NCI-H2171 (cell line): Measurements from ENCODE around the gene CCDC57.

Source experiments
- DNase-seq: peaks from one replicate; lab custom pipeline; 2025; lab: John Stamatoyannopoulos, UW

CCDC57 gene

DNA sequence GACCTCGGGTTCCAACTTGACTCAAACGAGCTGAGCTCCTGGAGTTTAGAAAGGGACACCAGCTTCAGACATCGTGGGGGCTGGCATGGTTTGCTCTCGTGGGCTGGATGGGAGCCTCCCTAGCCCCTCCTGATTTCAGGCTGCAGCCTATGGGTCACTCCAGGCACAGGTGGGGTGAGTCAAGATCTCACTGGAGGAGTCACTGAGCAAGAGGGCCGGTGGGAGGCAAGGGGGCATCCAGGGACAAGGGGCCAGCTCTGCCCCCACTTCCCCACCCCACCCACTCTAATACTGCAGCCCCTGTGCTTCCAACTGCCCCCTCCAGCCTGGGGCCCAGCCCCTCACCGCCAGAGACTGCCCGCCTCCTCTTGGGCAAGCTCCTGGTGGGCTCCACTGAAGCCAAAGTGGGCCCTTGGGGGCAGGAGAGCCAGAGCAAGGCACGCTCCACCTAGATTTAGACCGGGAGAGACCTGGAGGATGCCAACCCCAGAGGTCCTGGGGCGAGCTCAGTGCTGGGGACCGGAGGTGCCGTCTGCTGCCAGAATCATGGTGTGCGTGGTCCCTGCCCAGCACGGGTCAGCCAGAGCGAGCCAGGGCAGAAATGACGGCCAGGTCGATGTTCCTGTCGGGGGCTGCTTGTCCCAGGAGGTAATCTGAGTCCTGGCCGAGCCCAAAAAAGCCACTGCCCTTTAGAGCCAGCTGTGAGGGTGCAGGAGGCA is 22.6 kb upstream of the CCDC57 start:
- no peak for DNase-seq

DNA sequence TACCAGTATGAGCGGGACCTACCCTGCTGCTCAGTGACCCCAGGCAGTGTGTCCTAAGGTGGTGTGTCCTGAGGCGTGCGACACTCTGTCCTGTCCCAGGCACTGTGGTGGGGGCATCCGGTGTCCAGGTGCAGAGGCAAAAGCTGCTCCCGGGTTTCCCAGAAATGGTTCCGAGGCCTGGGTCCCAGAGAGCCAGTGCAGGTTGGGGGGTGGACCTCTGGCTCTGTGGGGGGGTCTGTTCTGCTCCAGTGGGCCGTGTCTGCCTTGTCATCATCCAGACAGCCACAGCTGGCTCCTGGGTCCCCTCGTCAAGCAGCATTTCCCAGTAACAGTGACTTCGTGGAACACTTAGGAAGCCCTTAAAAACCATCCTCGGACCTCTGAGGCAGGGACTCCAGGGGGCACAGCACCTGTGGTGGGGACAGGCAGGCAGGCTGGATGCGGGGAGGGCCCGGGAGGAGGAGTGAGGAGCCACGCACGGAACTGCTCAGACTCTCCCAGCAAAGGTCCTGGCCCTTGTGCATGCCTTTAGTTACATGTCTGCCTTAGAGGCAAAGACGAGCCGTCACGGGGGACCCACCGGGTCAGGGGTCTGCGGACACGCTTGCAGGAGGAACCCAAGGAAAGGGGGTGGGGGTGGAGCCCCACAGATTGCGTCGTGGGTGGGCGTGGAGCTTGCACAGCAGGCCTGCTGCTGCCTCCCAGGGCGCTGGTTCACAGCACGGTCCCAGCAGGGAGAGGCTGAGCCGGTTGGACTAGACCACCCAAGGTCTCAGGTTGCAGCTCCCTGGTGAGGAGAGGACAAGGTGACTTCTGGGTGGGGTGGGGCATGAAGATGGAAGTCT is 21.8 kb upstream of the CCDC57 start:
- DNase-seq, result no peak

GRCh38 chr17:82232876-82233785 is 20.5 kb upstream of the CCDC57 start:
- no peak for DNase-seq

- DNase-seq, result no peak
Observed at GRCh38 chr17:82232322-82232820, 19.7 kb upstream of the CCDC57 start.

DNA sequence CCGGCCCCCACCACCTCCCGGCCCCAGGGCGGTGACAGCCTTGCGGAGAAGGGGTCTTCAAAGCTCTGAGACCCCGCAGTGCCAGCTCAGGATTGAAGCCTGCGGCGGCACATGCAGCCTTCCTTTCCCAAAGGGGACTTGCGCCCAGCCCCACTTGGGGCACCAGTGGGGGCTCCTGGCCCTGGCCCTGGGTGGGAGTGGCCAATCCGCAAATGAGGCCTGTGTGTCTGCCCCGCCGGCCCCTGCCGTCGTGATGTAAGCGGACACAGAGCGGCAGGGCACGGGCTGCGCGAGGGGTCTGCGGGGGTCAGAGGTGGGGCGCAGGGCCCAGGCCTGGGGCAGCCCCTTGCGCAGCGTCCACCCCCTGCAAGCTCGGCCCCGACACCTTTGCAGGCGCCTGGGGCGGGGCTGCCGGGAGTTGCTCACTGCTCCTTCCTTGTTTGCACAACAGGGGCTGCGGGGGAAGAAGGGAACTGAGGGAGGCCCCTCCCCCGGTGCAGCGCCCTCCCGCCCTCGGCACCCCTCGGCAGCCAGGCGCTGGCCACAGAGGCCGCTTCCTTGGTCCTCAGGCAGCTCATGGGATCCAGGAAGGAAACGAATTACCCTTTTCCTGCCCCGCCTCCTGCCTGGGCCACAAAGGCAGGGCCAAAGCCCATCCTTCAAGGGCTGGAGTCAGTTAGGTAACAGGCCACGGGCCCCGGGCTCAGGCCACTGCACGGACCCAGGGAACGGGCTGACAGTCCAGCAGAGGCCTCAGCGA is 19.1 kb upstream of the CCDC57 start:
- DNase-seq, result no peak

- no peak for DNase-seq
Observed at GRCh38 chr17:82231312-82231561, 18.6 kb upstream of the CCDC57 start.

GRCh38 chr17:82230609-82231311 is 18.1 kb upstream of the CCDC57 start:
- DNase-seq, result no peak

DNA sequence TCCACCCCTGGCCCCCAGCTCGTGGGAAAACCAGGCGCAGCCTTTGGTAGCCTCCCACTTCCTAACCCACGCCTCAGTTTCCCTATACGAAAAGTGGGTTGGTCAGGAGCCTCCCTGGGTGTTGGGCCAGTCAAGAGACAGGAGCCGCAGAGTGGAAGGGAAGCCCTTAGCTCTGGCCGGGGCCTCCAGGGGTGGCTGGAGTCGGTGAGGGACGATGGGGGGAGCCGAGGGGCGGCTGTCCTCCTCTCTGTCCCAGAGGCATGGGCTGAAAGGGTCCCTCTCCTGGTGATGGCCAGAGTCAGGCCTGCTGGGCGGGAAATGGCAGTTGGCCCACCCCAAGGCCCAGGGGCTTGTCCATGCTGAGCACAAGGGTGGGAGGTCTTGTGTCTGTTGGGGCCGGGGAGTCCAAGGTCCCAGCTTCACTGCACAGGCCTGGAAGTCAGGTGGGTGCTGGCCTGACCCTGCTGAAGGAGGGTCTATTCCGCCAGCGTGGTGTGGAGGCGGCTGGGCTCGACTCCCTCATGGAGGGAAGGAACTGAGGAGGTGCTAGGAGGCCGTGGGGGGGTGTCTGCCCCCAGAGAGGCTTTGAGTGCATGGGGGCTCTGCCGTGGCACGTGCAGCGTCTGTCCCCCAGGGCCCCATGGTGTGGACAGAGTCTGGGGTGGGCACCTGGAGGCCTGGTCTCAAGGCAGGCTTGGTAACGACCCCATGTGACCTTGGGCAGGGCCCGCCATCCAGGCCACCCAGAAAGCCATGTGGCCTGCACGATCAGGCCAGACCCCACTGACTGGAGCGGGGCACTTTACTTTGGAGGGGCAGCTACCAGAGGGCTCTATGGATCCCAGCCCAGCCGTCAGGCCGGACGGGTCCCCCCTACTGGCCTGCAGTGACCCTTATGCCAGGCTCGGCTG is 17.3 kb upstream of the CCDC57 start:
- no peak for DNase-seq

- no peak for DNase-seq
Observed at GRCh38 chr17:82228842-82229697, 16.4 kb upstream of the CCDC57 start, which contains the start of gene SLC16A3. TSS of gene SLC16A3 (plus strand) at chr17:82229042. CDS start at chr17:82236009, 6,967 bp downstream.

- DNase-seq, result no peak
Observed at GRCh38 chr17:82228278-82228841, 15.7 kb upstream of the CCDC57 start.

DNA sequence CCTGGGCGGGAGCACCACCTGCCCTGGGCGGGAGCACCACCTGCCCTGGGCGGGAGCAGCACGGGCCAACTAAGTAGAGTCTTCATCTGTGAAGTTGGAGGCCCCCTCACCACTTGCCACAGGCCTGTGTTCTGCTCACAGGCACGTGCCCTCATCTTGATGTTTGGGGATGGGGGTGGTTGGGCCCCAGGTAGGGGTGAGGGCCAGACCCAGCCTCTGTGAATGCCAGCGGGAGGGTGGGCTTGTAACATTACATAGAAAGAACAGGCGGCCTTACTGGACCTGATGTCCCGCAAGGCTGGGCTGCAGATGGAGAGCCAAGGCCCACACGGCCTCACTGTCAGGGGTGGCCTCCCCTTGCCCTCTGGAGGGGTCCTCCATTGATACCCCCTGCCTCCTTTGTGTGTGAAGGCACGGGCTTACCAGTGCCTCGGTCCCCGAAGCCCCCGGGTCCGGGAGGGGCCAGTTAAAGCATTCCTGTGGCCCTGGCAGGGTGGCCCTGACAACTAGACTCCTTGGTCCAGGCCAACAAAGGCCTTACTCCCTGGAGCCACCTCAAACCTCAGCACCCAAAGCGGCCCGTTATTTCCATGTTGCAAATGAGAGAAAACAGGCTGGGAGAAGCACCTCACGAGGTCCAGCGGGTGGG is 15.1 kb upstream of the CCDC57 start:
- DNase-seq, result no peak

DNA sequence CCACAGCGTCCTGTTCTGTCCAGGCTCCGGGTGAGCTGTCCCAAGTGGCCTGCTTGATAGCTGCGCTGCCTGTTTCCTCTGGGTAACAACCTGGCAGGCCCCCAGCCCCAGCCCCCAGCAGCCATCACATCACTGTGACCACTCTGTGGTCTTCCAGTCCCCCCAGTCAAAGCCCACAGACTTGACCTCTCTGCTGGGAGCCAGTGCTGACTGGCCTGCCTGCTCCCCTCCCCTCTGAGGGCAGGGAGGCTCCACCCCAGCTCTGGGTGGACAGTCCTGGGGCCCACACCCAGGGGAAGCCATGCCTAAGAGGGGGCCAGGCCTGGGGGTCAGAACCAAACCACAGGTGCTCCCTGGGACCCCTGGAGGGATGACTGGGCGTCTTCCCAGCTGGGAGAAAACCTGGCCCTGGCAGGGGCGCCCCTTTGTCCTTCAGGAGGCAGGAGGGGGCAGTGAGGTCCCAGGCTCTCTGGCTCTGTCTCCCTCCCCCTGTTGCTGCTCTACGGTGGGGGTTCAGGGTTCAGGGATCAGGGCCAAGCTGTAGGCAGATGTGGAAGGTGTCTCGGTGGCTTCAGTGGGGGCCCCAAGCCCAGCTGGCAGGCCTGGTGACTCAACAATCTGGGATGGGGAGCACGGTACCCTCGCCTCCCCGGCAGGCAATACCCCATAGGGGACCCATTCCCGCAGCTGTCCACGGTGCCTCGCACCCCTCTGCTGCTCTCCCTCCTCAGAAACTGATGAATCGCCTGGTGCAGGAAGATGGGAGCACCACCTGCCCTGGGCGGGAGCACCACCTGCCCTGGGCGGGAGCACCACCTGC is 14.4 kb upstream of the CCDC57 start:
- DNase-seq, result no peak

DNA sequence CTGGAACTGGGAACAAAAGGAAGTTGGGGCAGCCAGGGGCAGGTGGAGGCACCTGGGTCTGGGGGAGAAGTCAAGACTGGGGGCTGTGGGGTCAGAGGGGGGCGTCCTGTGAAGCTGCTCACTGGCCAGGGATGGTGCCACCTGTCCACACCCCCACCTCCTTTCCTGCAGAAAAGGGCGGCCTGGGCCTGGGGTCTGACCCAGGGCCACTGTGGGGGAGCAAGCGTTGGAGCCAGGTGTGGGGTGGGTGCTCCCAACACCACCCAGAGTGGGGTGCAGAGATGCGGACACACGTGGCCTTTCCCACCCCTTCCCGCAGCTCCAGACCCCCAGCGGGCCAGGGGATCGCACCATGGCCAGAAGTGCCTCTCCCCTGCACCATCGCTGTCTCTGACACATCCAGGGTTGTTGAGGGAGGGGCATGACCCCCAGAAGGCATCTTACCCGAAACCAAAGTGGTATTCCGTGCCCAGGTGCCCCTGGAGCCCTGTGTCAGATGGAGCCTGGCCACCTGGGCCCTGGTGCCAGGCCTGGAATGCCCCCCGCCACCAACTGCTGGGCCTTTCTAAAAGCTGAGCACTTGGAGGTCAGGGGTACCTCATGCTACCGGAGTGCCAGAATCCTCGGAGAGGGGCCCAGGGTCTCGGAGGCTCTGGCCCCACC is 13.6 kb upstream of the CCDC57 start:
- no peak for DNase-seq

DNA sequence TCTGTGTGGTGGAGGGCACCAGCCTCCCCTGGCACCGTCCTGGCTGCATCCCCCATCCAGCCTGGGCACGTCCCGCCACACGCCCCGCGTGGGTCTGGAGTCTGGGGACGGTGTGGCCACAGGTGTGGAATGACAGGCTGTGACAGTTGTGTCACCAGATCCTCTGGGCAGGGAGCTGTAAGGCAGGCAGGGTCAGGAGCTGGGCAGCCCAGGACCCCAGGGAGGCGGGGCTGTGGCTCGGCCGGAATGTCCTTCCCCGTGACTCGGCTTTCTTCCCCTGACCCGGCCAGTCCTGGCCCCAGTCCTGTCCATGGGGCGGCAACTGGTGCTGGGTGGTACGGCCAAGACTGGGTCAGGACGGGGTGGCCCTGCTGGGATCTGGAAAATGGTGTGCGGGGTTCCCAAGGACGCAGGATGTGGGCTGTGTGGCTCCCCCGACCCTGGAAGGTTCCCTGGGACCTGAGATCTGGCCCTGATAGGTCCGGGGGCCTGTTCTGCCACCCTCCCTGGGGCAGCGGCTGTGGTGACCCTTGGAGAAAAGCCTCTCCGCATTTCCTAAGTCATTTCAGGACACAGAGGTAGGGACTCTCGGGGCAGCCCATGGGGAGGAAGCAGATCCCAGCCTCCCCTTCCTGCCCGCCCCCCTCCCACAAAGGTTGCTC is 12.9 kb upstream of the CCDC57 start:
- no peak for DNase-seq

DNA sequence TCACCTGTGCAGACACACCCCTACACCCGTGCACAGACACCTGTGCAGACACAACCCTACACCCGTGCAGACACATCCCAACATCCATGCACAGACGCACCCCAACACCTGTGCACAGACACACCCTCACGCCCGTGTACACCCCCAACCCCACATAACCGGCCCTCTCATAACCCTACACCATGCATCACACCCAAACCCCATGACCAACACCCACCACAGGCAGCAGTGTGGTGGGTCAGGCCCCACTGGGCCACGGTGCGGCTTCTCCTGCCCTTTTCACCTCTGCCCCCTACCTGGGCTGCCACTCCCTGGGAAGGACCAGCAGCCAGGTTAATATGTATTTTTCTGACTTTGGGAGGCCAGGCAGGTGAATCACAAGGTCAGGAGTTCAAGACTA is 12.0 kb upstream of the CCDC57 start:
- no peak for DNase-seq

DNA sequence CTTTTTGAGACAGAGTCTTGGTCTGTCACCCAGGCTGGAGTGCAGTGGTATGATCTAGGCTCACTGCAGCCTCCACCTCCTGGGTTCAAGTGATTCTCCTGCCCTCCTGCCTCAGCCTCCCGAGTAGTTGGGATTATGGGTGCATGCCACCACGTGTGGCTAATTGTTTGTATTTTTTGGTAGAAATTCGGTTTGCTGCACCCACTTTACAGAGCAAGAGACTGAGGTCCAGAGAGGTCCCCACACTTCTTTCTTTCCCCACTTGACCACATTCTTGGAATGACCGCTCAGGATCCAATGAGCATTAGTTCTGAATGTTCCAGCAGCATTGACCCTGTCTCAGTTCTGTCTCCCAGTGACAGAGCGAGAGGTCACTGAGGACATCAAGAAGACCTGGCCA is 10.9 kb upstream of the CCDC57 start:
- no peak for DNase-seq
